Adrenal gland (tissue), 5 donors: ENCODE results near the gene APCDD1L.

ENCODE experiments used
- CTCF ChIP-seq, 6 experiments: fragments of 450-650 bp in 4 of 6; fragments of 200-600 bp in 2 of 6; sonication (generic) in 1 of 6; IDR thresholded peaks; 1 replicate in 5 of 6; 2 replicates in 1 of 6; pipeline versions ENCODE4 v1.5.1 to v1.8.0; 2016 to 2021; ENCODE audit warnings: antibody characterized with exemption in 6 of 6, mild to moderate bottlenecking in 2 of 6, moderate library complexity in 1 of 6
- POLR2A ChIP-seq, 2 donors: fragments of 450-650 bp; IDR thresholded peaks; one replicate each; pipeline ENCODE4 v1.6.1; 2017; ENCODE audit warnings: antibody characterized with exemption in 2 of 2, mild to moderate bottlenecking in 2 of 2, moderate library complexity in 1 of 2
- donor health status: DM: no; HTN: no; CAD: no.

GRCh38 chr20:58479726-58480440 lies 35.3 kb downstream of the APCDD1L start:
- TF ChIP-seq CTCF (IDR thresholded peaks at IDR 0.05) = no peak
- TF ChIP-seq POLR2A (IDR thresholded peaks at IDR 0.05) = no peak
